GM21381 (cell line): ENCODE data around the gene TXNDC17.
"Not testable (repeated sequence)": the region's sequence is repeated elsewhere in the genome, so short reads cannot be mapped to it uniquely, and the experiment has no call there.

Source experiments
- ATAC-seq: cut with Tn5 transposase; IDR thresholded peaks from one replicate; pipeline ENCODE4 v1.9.1; 2021; ENCODE audit warnings: mild to moderate bottlenecking, moderate library complexity; ENCODE audit not compliant: unreplicated experiment

The TXNDC17 gene

DNA sequence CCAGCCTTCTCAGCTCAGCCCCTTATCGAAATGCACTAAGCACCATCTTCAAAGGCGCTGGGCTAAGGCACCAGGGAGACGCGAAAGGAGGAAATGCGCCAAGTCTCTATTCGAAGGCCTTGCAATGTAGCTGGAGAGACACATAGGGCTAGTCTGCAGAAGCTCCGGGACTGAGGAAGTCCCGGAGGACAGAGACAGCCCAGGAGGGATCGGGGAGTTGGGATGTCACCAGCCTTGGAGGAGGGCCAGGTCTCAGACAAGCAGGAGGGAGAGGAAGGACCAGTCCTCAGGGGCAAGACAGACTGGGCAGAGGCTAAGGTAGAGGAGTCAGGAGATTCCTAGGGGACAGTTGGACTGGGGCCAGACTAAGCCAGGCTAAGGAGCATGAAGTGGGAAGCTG, 19.2 kb downstream of the TXNDC17 start:
- no peak for ATAC-seq

DNA sequence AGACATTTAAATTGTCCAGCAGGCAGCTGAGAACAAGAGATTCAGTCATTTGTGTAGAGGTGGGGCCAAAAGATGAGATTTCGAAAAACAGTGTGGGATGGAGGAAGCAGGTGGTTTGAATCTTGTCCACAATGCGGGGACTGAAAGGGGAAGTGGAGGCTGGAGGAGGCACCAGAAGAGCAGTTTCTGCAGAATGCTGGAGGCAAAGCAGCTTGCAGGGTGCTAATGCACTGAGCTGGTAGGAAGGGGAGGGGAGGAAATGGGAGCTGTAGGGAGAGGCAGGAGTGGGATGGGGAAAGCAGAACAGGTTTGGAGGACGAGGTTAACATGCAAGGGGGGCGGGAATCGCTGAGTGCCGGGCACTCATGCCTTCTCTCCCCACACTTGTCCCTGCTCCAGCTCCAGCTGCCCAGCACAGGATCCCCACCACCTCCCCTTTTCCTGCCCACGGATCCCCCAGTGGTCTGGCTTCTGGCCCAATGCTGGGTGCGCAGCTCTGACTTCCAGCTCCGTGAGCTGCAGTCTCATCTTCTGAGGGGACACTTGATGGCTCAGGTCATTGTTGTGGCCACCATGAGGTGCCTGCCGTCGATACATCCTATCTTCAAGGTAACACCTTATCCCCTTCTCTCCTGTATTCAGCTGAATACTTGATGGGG, 20.1 kb downstream of the TXNDC17 start:
- peak; percentile 75 for ATAC-seq

DNA sequence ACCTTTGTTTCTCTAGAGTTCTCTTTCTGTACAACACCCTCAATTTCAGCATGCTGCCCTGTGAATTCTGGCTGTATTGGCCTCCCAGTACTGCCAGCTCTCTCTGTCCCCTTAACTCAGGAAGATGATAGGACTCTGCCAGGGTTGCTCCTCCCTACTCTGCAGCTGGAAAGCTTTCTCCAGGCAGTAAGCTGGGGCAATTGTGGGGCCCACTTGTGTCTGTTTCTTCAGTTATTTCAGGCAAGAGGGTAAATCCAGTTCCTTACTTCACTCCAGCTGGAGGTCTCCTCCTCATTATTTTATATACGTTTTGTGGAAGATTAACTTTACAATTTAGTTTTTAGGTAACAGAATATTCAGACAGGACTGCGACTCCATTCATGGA, 20.6 kb downstream of the TXNDC17 start:
- ATAC-seq: no peak

DNA sequence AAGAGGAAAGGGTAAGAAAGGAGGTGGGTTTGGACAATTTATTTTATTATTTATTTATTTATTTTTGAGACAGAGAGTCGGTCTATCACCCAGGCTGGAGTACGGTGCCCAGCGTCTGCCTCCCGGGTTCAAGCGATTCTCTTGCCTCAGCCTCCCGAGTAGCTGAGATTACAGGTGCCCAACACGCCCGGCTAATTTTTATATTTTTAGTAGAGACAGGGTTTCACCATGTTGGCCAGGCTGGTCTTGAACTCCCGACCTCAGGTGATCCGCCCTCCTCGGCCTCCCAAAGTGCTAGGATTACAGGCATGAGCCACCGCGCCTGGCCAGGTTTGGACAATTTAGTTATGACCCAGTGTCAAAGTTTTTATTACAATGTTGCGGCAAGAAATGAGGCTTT, 22.3 kb downstream of the TXNDC17 start:
- ATAC-seq: not testable (repeated sequence)

DNA sequence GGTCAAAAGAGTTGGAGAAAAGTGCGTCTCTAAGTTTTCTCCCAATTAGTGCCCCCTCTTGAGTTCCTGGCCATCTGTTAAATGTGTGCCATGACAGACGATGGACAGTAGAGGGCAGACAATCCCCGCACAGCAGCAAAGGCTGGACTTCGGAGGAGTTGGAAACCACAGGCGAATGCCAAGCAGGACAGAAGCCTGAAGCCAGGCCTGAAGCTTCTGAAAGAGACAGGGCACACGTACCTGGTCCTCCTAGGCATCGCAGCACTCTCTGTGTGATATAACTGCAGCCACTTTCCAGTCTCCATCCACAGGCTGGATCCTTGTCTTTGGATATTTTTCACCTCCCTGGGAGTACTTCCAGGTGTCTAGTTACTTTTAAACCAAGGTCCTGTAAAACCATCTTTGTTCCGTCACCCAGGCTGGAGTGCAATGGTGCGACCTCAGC, 25.2 kb downstream of the TXNDC17 start:
- no peak for ATAC-seq

DNA sequence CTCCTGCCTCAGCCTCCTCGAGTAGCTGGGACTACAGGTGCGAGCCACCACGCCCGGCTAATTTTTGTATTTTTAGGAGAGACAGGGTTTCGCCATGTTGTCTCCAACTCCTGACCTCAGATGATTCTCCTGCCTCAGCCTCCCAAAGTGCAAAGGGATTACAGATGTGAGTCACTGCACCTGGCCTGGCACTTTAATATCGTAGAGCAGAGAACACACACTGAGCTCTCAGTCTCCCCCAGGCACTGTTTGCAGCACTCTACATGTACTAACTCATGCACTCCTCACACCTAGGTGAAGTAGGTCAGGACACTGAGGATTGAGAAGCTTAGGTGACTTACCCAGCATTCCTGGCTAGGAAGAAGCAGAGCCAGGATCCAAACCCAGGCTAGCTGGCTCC, 25.7 kb downstream of the TXNDC17 start:
- ATAC-seq: no peak

DNA sequence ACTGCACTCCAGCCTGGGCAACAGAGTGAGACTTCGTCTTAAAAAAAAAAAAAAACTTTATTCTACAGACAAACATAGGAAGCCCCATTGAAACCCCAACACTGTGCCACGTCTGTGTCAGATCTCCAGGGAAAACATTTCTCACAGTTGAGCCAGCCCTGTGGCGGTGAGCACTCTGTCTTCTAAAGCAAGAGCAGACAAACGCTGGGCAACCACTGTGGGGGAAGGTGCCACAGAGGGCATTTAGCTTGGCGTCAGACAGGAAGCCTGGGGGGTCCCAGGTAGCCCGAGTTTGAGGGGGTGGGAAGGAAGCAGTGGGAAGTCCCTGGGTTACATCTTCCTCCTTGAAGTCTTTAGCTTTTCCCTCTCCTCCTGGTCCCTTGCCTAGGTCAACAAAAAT, 26.7 kb downstream of the TXNDC17 start:
- ATAC-seq: no peak

- ATAC-seq: no peak
These were observed 27.4 kb downstream of the TXNDC17 start for GRCh38 chr17:6668219-6668618.

DNA sequence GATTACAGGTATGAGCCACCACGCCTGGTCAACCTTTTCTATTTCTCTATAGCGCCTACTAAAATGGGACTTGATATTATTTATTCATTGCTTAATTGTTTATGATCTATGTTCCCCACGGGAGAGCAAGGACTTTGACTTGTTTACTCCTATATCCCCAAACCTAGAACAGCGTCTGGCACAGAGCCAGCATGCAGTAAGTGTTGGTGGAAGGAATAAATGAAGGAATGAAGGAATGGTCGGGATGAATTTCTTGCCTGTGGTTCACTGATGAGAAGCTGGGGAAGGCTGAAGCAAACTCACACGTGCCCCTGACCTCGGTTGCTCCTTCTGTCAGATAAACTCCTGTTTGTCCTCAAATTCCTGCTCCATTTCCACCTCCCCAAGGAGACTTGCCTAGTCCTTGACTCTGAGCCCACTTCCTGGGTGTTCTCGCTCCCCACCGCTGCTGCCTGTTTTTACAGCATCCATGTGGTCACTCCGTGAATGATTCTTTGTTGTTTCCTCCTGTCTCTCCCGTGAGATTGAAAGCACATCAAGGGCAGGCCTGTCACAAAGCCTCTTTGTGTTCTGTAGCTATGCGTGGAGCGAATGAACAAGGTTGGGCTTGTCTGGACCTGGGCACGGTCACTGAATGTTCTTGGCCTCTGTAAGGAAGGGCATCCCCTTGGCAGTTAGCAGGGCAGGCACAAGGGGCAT, 28.0 kb downstream of the TXNDC17 start:
- no peak for ATAC-seq

GRCh38 chr17:6669479-6670212, 28.8 kb downstream of the TXNDC17 start:
- ATAC-seq: no peak

DNA sequence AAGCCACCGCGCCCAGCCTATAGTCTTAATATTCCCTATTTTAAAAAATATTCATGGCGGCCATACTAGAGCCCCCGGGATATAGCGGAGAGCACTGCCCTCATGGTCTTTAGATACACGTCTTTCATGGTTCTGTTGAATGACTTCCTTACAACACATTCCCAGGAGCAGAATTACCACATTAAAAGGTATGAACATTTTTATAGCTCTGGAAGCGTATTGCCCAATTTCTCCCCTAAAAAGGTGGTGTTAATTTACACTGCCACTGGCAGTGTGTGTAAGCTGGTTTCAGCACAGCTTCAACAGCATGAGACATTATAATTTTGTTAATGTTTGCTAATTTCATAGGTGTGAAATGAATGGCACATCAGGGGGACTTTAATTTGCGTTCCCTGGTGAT, 29.7 kb downstream of the TXNDC17 start:
- ATAC-seq: no peak

GRCh38 chr17:6670999-6671398, 30.1 kb downstream of the TXNDC17 start:
- no peak for ATAC-seq

- ATAC-seq: no peak
These were observed 30.6 kb downstream of the TXNDC17 start for GRCh38 chr17:6671431-6671830.

DNA sequence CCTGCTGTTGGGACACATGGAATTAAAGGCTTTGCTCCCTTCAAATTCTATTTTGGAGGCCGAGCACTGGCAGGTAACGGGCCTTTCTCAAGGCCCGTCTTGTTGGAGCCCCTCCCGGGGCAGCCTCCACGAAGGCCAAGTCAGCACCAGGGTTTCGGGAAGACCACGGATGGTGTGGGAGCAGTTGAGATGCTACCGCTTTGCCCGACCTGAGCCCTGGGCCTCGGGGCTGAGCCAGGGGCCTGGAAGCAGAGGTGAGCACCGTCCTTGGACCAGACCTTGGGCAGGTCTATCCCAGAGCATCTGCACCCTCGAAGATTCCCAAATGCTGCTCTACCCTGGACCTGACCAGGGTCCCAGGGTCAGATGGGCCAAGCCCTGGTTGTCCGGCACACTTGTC, 33.7 kb downstream of the TXNDC17 start:
- no peak for ATAC-seq

DNA sequence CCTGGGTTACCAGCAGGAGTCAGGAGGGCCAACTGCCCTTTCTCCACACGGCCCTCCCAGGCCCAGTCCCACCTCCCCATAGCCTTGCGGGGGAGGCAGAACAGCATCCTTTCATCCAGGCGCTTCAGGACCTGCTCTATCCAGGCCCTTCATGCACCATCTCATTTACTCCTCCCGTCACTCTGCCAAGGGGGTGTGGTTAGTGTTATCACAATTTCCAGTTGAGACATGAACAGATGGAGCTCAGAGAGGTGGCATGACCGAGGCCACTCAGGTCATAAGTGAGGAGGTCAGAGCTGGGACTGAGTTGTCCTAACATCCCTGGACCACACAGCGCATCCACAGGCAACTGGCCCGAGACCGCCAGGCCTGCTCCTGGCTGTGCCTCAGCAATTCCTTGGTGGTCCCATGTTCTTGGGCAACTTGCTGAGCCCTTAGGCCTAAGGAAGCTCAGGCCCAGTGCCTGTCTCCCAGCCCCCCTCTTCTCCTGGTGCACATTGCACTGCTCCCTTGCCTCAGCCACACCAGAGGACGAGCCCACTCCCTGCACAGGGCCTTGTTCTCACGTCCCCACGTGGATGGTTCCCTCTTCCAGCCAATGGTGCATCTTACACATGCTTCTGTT, 34.5 kb downstream of the TXNDC17 start:
- ATAC-seq: no peak

- ATAC-seq: no peak
These were observed 35.9 kb downstream of the TXNDC17 start for GRCh38 chr17:6676802-6677157.

GRCh38 chr17:6677158-6677831, 36.4 kb downstream of the TXNDC17 start:
- ATAC-seq: no peak

DNA sequence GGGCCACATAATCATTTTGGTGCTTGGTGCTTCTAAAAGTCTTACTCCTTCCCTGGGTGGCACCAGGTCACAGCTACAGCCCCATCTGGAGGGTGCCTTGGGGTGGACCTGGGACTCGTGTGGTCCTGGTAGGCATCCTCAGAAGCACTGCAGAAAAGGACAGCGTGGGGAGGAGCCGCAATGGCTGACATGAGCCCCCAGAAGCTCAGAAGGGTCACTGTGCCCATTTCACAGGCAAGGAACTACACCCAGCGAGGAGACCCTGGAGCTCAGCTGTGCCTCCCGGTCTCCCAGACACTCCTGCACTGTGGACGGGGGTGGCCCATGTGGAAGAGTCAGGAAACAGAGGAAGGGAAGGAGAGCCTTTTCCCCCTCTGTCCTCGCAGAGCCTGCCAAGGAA, 37.1 kb downstream of the TXNDC17 start:
- ATAC-seq: no peak

DNA sequence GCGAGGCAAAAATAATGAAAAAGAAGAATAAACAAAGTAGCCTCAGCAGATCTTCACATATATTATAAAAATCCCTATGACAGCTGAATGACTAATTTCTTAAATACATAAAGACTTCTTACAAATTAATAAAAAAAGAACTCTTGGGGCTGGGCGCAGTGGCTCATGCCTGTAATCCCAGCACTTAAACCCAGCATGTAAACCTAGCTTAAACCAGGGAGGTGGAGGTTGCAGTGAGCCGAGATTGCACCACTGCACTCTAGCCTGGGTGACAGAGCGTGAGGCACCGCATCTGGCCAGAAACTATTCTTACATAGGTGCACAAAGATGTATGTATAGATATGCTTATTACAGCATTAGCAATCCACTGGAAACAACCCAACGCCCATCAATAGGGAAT, 38.4 kb downstream of the TXNDC17 start:
- no peak for ATAC-seq

DNA sequence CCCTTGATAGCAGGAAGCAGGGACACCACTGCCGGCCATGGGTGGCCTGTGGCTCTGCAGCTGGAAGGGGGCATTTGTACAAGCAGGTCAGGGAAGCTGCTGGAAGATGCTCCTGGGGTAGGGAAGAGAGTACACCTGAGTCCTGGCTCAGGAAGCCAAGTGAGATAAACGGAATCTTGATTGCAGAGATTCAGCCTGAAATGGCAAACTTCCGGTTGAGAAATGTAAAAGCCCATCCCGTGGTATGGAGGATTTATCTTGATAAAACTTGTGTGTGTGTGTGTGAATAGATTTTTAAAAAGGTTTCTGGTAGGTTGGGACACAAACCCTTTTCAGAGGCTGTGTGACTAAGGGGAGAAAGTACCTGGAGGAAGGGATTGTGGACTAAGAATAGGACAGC, 40.3 kb downstream of the TXNDC17 start:
- ATAC-seq: no peak

- no peak for ATAC-seq
These were observed 40.8 kb downstream of the TXNDC17 start for GRCh38 chr17:6681671-6682070.
